Kidney (tissue), 14 donors: ENCODE results near the gene FBXL19. TPM values are rescaled to one million over a fixed set of nuclear protein-coding genes. Genes with fewer than 3 reads are reported as not detected.

Experiments
- DNase-seq, 5 donors: peaks; one replicate each; pipeline ENCODE4 v3.0.0-alpha.2; 2013 to 2020
- FAIRE-seq: peaks from 2 replicates; lab custom pipeline; 2012; peaks lifted over from hg19 to GRCh38; lab: Jason Lieb, UNC
- H3K27ac ChIP-seq, 2 donors: one replicate each; pipeline ENCODE4 v1.7.0; 2013; ENCODE audit warnings: low read depth in 2 of 2, low read length in 2 of 2, inconsistent platforms in 1 of 2
- H3K27me3 ChIP-seq: one replicate; pipeline ENCODE4 v1.7.1; 2013; ENCODE audit warnings: low read length, inconsistent platforms; ENCODE audit not compliant: control insufficient read depth, insufficient read depth
- H3K36me3 ChIP-seq, 3 donors: one replicate each; pipeline versions ENCODE4 v1.7.0 to v1.7.1; 2013; ENCODE audit warnings: low read length in 3 of 3, control low read depth in 1 of 3, inconsistent platforms in 1 of 3; ENCODE audit not compliant: insufficient read depth in 3 of 3, control insufficient read depth in 2 of 3
- H3K4me1 ChIP-seq, 3 donors: one replicate each; pipeline versions ENCODE4 v1.7.0 to v1.7.1; 2013; ENCODE audit warnings: low read length in 3 of 3, inconsistent platforms in 1 of 3, low read depth in 1 of 3; ENCODE audit not compliant: control insufficient read depth in 2 of 3, insufficient read depth in 2 of 3
- H3K4me3 ChIP-seq, 3 donors: one replicate each; pipeline versions ENCODE4 v1.7.0 to v1.8.1; 2013; ENCODE audit warnings: low read length in 3 of 3, control low read depth in 1 of 3, inconsistent platforms in 1 of 3
- H3K9ac ChIP-seq, 3 donors: one replicate each; pipeline versions ENCODE4 v1.7.0 to v1.7.1; 2013; ENCODE audit warnings: low read length in 3 of 3, control low read depth in 1 of 3, inconsistent platforms in 1 of 3
- H3K9me3 ChIP-seq, 3 donors: one replicate each; pipeline versions ENCODE4 v1.7.0 to v1.7.1; 2013; ENCODE audit warnings: low read length in 3 of 3, control low read depth in 1 of 3, inconsistent platforms in 1 of 3; ENCODE audit not compliant: control insufficient read depth in 2 of 3, insufficient read depth in 1 of 3
- CTCF ChIP-seq: IDR thresholded peaks from 3 replicates; pipeline ENCODE4 v1.5.1; 2012; ENCODE audit warnings: mild to moderate bottlenecking, moderate library complexity, borderline replicate concordance; ENCODE audit not compliant: insufficient read depth; ENCODE audit errors: extremely low read depth
- intact Hi-C: fragments of 100-400 bp; cut with DNase I; formaldehyde crosslinking; loops from one replicate; pipeline ENCODE4 v1.11.1; 2022
- polyA plus RNA-seq: library from polyadenylated mRNA; stranded (reverse); fragments of 350-450 nt; fragmentation: Illumina TruSeq; extraction: RNeasy Lipid Tissue Mini Kit (QIAGEN cat#74804); gene quantifications from one replicate; pipeline ENCODE4 v1.2.3, GENCODE V29; 2014; ENCODE audit warnings: low read depth, low replicate concordance; ENCODE audit not compliant: insufficient read depth
- total RNA-seq: library from RNA; stranded (reverse); fragmentation: NEBNext Ultra II Directional; extraction: Animal tissue kit (Norgen Biotek cat#: 25700); gene quantifications from one replicate; pipeline ENCODE4 v1.2.1, GENCODE V29; 2021
- donor health status: control.
- donor health status: control.
- donor health status: control.
- donor health status: control.
- donor health status: control.
- donor health status: DM: yes; HTN: yes; CAD: no.
- donor health status: Normal renal cell carcinoma (clear cell type).

Gene FBXL19
- total and polyA plus RNA-seq, 2 donors from 2014 or later, result 7.4 to 18.9 TPM

DNA sequence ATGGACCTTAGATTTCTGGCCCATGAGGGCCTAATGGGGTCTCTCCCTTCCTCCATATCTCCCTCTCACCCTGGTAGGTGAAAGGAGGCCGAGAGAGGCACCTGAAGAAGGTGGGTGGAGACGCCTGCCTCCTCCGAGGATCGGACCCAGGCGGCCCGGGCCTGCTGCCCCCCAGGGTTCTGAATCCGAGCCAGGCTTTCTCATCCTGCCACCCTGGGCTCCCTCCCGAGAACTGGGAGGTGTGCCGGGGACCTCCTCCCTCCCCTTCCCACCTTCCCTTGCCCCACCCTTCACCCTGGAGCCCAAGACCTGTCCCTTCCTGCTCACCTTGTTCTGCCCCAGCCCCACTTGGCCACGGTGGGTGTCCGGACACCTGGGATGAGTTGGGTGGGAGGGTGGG, 5.0 kb downstream of the FBXL19 start:
- no peak for DNase-seq
- no peak for TF ChIP-seq CTCF
- Histone ChIP-seq H3K4me3 (no peak overlapping the region), H3K27ac (no peak overlapping the region), H3K9me3 (no peaks in the 10 kb centered on the region), H3K9ac (no peak overlapping the region), H3K27me3 (no peaks in the 10 kb centered on the region), H3K4me1 (peaks cover 0 to 4% (median 0%) of the 10 kb centered on the region in 3 donors), H3K36me3 (peaks cover 2 to 15% (median 9%) of the 10 kb centered on the region in 3 donors)
- intact Hi-C loops, result no loop called here
- no peak for FAIRE-seq

GRCh38 chr16:30929167-30929566, 5.8 kb downstream of the FBXL19 start:
- Histone ChIP-seq H3K9ac (no peak overlapping the region), H3K27me3 (no peaks in the 10 kb centered on the region), H3K27ac (no peak overlapping the region), H3K36me3 (peaks cover 2 to 15% (median 9%) of the 10 kb centered on the region in 3 donors), H3K4me3 (no peak overlapping the region), H3K9me3 (no peaks in the 10 kb centered on the region), H3K4me1 (peaks cover 0 to 4% (median 0%) of the 10 kb centered on the region in 3 donors)
- intact Hi-C loops, result no loop called here
- FAIRE-seq (no peak), DNase-seq (no peak)
- no peak for TF ChIP-seq CTCF

GRCh38 chr16:30930160-30930571, 6.8 kb downstream of the FBXL19 start:
- DNase-seq, result peak in 2 of 5 donors; percentile 59 to 78
- TF ChIP-seq CTCF, result no peak
- Histone ChIP-seq H3K36me3 (peaks cover 2 to 15% (median 9%) of the 10 kb centered on the region in 3 donors), H3K4me1 (peaks cover 0 to under 1% (median 0%) of the 10 kb centered on the region in 3 donors), H3K27ac (no peak overlapping the region), H3K9me3 (no peaks in the 10 kb centered on the region), H3K27me3 (no peaks in the 10 kb centered on the region), H3K9ac (no peak overlapping the region), H3K4me3 (no peak overlapping the region)
- no peak for FAIRE-seq
- intact Hi-C loops, result no loop called here
